Umbilical cord (tissue), 2 donors: ENCODE results near the gene SLC36A4. TPM values are rescaled to one million over a fixed set of nuclear protein-coding genes. Genes with fewer than 3 reads are reported as not detected.
"Not testable (repeated sequence)": the region's sequence is repeated elsewhere in the genome, so short reads cannot be mapped to it uniquely, and the experiment has no call there.

Source experiments
- DNase-seq: peaks from one replicate; pipeline ENCODE4 v3.0.0-alpha.2; 2015; ENCODE audit warnings: low spot score
- total RNA-seq: library from RNA; depleted of rRNA; stranded (reverse); fragments of >200 nt; gene quantifications from one replicate; pipeline ENCODE4 v1.2.3, GENCODE V29; 2014; ENCODE audit warnings: low replicate concordance; ENCODE audit not compliant: insufficient read depth

Gene SLC36A4
- total RNA-seq, 1 donor from 2014 or later: 32.0 TPM

GRCh38 chr11:93194673-93195291 is 3.0 kb downstream of the SLC36A4 start:
- no peak for DNase-seq

GRCh38 chr11:93193731-93194130 is 4.1 kb downstream of the SLC36A4 start:
- no peak for DNase-seq

- DNase-seq: peak; percentile 35
Measured at GRCh38 chr11:93192163-93192562, 5.6 kb downstream of the SLC36A4 start.

GRCh38 chr11:93189462-93189861 is 8.3 kb downstream of the SLC36A4 start:
- DNase-seq: no peak

GRCh38 chr11:93188726-93189125 is 9.1 kb downstream of the SLC36A4 start:
- DNase-seq: no peak

- no peak for DNase-seq
Measured at GRCh38 chr11:93187290-93187689, 10.5 kb downstream of the SLC36A4 start.

- DNase-seq: not testable (repeated sequence)
Measured at GRCh38 chr11:93177891-93178290, 19.9 kb downstream of the SLC36A4 start.

- peak; percentile 38 for DNase-seq
Measured at GRCh38 chr11:93169950-93170561, 27.7 kb downstream of the SLC36A4 start.

- DNase-seq: no peak
Measured at GRCh38 chr11:93169143-93169542, 28.6 kb downstream of the SLC36A4 start.

- DNase-seq: no peak
Measured at GRCh38 chr11:93166862-93167261, 30.9 kb downstream of the SLC36A4 start.

GRCh38 chr11:93166194-93166593 is 31.6 kb downstream of the SLC36A4 start:
- no peak for DNase-seq

- DNase-seq: no peak
Measured at GRCh38 chr11:93160808-93161207, 37.0 kb downstream of the SLC36A4 start.

- DNase-seq: no peak
Measured at GRCh38 chr11:93160156-93160555, 37.6 kb downstream of the SLC36A4 start.

GRCh38 chr11:93159721-93160120 is 38.1 kb downstream of the SLC36A4 start:
- peak; percentile 90 for DNase-seq

- no peak for DNase-seq
Measured at GRCh38 chr11:93155738-93156137, 42.1 kb downstream of the SLC36A4 start.

- DNase-seq: no peak
Measured at GRCh38 chr11:93145390-93145915, 52.3 kb downstream of the SLC36A4 start.

GRCh38 chr11:93143800-93144199 is 54.0 kb downstream of the SLC36A4 start:
- no peak for DNase-seq

- no peak for DNase-seq
Measured at GRCh38 chr11:93143186-93143585, 54.6 kb downstream of the SLC36A4 start.

- DNase-seq: no peak
Measured at GRCh38 chr11:93133488-93134109, 64.2 kb downstream of the SLC36A4 start.

- DNase-seq: no peak
Measured at GRCh38 chr11:93132836-93133235, 65.0 kb downstream of the SLC36A4 start.

- no peak for DNase-seq
Measured at GRCh38 chr11:93131709-93132108, 66.1 kb downstream of the SLC36A4 start.

GRCh38 chr11:93128574-93128973 is 69.2 kb downstream of the SLC36A4 start:
- no peak for DNase-seq

GRCh38 chr11:93123351-93123898 is 74.4 kb downstream of the SLC36A4 start:
- DNase-seq: peak; percentile 96
